Testis (tissue), 2 donors: ENCODE data around the gene PMEPA1.

Experiments used
- CTCF ChIP-seq, 3 experiments: fragments of 450-650 bp in 2 of 3; fragments of 200-600 bp in 1 of 3; sonication (generic) in 1 of 3; IDR thresholded peaks; one replicate each; pipeline ENCODE4 v1.5.1; 2016 to 2019; ENCODE audit warnings: antibody characterized with exemption in 3 of 3, mild to moderate bottlenecking in 2 of 3, moderate library complexity in 1 of 3
- POLR2A ChIP-seq: fragments of 450-650 bp; IDR thresholded peaks from one replicate; pipeline ENCODE4 v1.6.1; 2017; ENCODE audit warnings: antibody characterized with exemption, mild to moderate bottlenecking, moderate library complexity

- TF ChIP-seq POLR2A (no peak), CTCF (IDR thresholded peaks at IDR 0.05) (no peak)
Observed at GRCh38 chr20:57686931-57687652, 22.7 kb downstream of the PMEPA1 start.
